Measurements from ENCODE around the gene EXTL2. TPM values are rescaled to one million over a fixed set of nuclear protein-coding genes. Genes with fewer than 3 reads are reported as not detected.

EXTL2 gene
- total RNA-seq, 2 donors from 2014 or later = 40.6 to 47.5 TPM

Other genes with a start within 250 kb of the EXTL2 start
- 1 to 10 TPM; 1.4 to 1.7 TPM for gene VCAM1, start 175.1 kb downstream of the EXTL2 start, total RNA-seq
- gene SLC30A7, start 1.2 kb upstream of the EXTL2 start, total RNA-seq = 10 to 100 TPM; 21.7 to 26.2 TPM
- 10 to 100 TPM; 38.7 to 40.4 TPM for gene DPH5, start 130.9 kb upstream of the EXTL2 start, total RNA-seq